Mesenchymal stem cell (in vitro differentiated cells and primary cell): ENCODE measurements around the gene RPH3AL.

Source experiments
- DNase-seq: peaks from one replicate; pipeline ENCODE4 v3.0.0-alpha.2; 2013
- H2AFZ ChIP-seq: one replicate; pipeline ENCODE4 v1.6.1; 2013; ENCODE audit warnings: low read depth, mild to moderate bottlenecking, control low read depth, inconsistent platforms, low read length, moderate library complexity
- H2AK5ac ChIP-seq: 2 replicates; pipeline ENCODE4 v1.6.1; 2013; ENCODE audit warnings: low read length, moderate library complexity, mild to moderate bottlenecking, inconsistent platforms; ENCODE audit not compliant: severe bottlenecking
- H2BK120ac ChIP-seq: one replicate; pipeline ENCODE4 v1.6.1; 2013; ENCODE audit warnings: low read depth, mild to moderate bottlenecking, inconsistent platforms, low read length, moderate library complexity
- H2BK12ac ChIP-seq, 2 experiments: one replicate each; pipeline ENCODE4 v1.6.1; 2013; ENCODE audit warnings: inconsistent platforms in 2 of 2, low read length in 2 of 2, mild to moderate bottlenecking in 2 of 2, moderate library complexity in 2 of 2, control low read depth in 1 of 2
- H2BK15ac ChIP-seq: one replicate; pipeline ENCODE4 v1.6.1; 2013; ENCODE audit warnings: mild to moderate bottlenecking, low read depth, inconsistent platforms; ENCODE audit not compliant: poor library complexity, severe bottlenecking
- H2BK5ac ChIP-seq: 2 replicates; pipeline ENCODE4 v1.6.1; 2013; ENCODE audit warnings: low read depth, mild to moderate bottlenecking, low read length, control low read depth, inconsistent platforms; ENCODE audit not compliant: poor library complexity, severe bottlenecking
- H3K14ac ChIP-seq, 2 experiments: one replicate each; pipeline ENCODE4 v1.6.1; 2013; ENCODE audit warnings: inconsistent platforms in 2 of 2, low read length in 2 of 2, control low read depth in 1 of 2, mild to moderate bottlenecking in 1 of 2, moderate library complexity in 1 of 2
- H3K18ac ChIP-seq, 2 experiments: one replicate each; pipeline ENCODE4 v1.6.1; 2013; ENCODE audit warnings: inconsistent platforms in 2 of 2, low read length in 2 of 2, control low read depth in 1 of 2, low read depth in 1 of 2, mild to moderate bottlenecking in 1 of 2
- H3K23ac ChIP-seq, 2 experiments: one replicate each; pipeline ENCODE4 v1.6.1; 2013; ENCODE audit warnings: inconsistent platforms in 2 of 2, low read length in 2 of 2, mild to moderate bottlenecking in 2 of 2, moderate library complexity in 2 of 2, control low read depth in 1 of 2
- H3K27ac ChIP-seq: 2 replicates; pipeline ENCODE4 v1.5.1; 2013; ENCODE audit warnings: mild to moderate bottlenecking, moderate library complexity, low read length, control low read depth, inconsistent platforms; ENCODE audit not compliant: poor library complexity, severe bottlenecking
- H3K27me3 ChIP-seq, 2 experiments: 2 replicates each; pipeline versions ENCODE4 v1.6.1 to v1.7.0; 2013; ENCODE audit warnings: low read length in 2 of 2, mild to moderate bottlenecking in 2 of 2, moderate library complexity in 2 of 2, control low read depth in 1 of 2, inconsistent platforms in 1 of 2; ENCODE audit not compliant: control insufficient read depth in 1 of 2, insufficient read depth in 1 of 2
- H3K36me3 ChIP-seq, 2 experiments: 2 replicates each; pipeline versions ENCODE4 v1.6.1 to v1.7.0; 2013; ENCODE audit warnings: low read length in 2 of 2, control low read depth in 1 of 2, inconsistent platforms in 1 of 2, low read depth in 1 of 2, mild to moderate bottlenecking in 1 of 2; ENCODE audit not compliant: insufficient read depth in 2 of 2, control insufficient read depth in 1 of 2
- H3K4ac ChIP-seq, 2 experiments: one replicate each; pipeline ENCODE4 v1.6.1; 2013; ENCODE audit warnings: inconsistent platforms in 2 of 2, low read length in 2 of 2, mild to moderate bottlenecking in 2 of 2, moderate library complexity in 2 of 2, control low read depth in 1 of 2, low read depth in 1 of 2
- H3K4me1 ChIP-seq: 2 replicates; pipeline ENCODE4 v1.6.1; 2013; ENCODE audit warnings: low read depth, low read length, control low read depth; ENCODE audit not compliant: control insufficient read depth, insufficient read depth
- H3K4me2 ChIP-seq: 2 replicates; pipeline ENCODE4 v1.6.1; 2013; ENCODE audit warnings: low read length, mild to moderate bottlenecking, inconsistent platforms; ENCODE audit not compliant: poor library complexity, severe bottlenecking
- H3K4me3 ChIP-seq, 2 experiments: 2 replicates each; pipeline versions ENCODE4 v1.5.1 to v1.7.0; 2013; ENCODE audit warnings: low read length in 2 of 2, mild to moderate bottlenecking in 2 of 2, control low read depth in 1 of 2, low read depth in 1 of 2; ENCODE audit not compliant: insufficient read depth in 1 of 2
- H3K79me1 ChIP-seq: replicated peaks from 2 replicates; pipeline ENCODE4 v1.6.1; 2013; ENCODE audit warnings: mild to moderate bottlenecking, control low read depth, low read length, inconsistent platforms; ENCODE audit not compliant: poor library complexity, severe bottlenecking
- H3K9ac ChIP-seq: 2 replicates; pipeline ENCODE4 v1.7.0; 2013; ENCODE audit warnings: mild to moderate bottlenecking, low read length, moderate library complexity
- H3K9me3 ChIP-seq: 2 replicates; pipeline ENCODE4 v1.7.0; 2013; ENCODE audit warnings: mild to moderate bottlenecking, low read length; ENCODE audit not compliant: control insufficient read depth
- H4K8ac ChIP-seq: one replicate; pipeline ENCODE4 v1.6.1; 2013; ENCODE audit warnings: inconsistent platforms, mild to moderate bottlenecking, low read length, moderate library complexity
- H4K91ac ChIP-seq: one replicate; pipeline ENCODE4 v1.6.1; 2013; ENCODE audit warnings: mild to moderate bottlenecking, low read length, inconsistent platforms
- WGBS: methylation state at CpG from one replicate; pipeline ENCODE4 v1.1.7; 2013; ENCODE audit warnings: mixed read lengths; 5-methylcytosine and 5-hydroxymethylcytosine counted together

The RPH3AL gene

DNA sequence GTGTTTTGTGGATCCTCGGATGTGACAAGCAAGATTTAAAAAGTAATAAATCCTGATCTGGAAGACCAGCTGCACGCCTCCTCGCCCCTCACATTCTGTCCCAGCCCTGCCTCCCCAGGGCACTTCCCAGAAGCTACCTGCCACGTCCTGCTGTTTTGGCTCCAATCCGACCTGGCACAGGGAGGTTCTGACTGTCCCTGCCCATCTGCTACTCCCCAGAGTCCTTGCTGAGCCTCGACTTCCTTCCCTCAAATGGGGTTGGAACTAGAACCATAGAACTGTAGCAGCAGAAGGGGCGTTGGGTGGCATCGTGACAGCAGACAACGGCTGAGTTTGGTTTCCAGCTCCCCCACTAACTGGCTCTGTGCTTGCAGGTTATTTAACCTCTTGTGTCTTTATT, 71.7 kb downstream of the RPH3AL start:
- no peak overlapping the region for H3K18ac ChIP-seq
- DNase-seq, result no peak
- H3K4me1 ChIP-seq, result no peaks in the 10 kb centered on the region
- no peak overlapping the region for H3K4me3 ChIP-seq
- H3K4me2 ChIP-seq, result no peak overlapping the region
- no peak overlapping the region for H4K8ac ChIP-seq
- H2BK120ac ChIP-seq, result no peak overlapping the region
- WGBS, result 84% methylated on average over 8 of the region's 9 CpGs
- no peak overlapping the region for H3K27ac ChIP-seq
- H2BK15ac ChIP-seq, result no peak overlapping the region
- peaks cover 0 to 29% of the 10 kb centered on the region in 2 experiments for H3K36me3 ChIP-seq
- no peak overlapping the region for H4K91ac ChIP-seq
- H3K4ac ChIP-seq, result no peak overlapping the region
- no peak overlapping the region for H3K23ac ChIP-seq
- no peaks in the 10 kb centered on the region for H3K79me1 ChIP-seq
- no peak overlapping the region for H2BK5ac ChIP-seq
- no peak overlapping the region for H2AFZ ChIP-seq
- no peak overlapping the region for H3K9ac ChIP-seq
- H3K14ac ChIP-seq, result no peak overlapping the region
- H2AK5ac ChIP-seq, result no peak overlapping the region
- no peak overlapping the region for H2BK12ac ChIP-seq
- H3K27me3 ChIP-seq, result peaks cover 0 to 27% of the 10 kb centered on the region in 2 experiments
- no peaks in the 10 kb centered on the region for H3K9me3 ChIP-seq

DNA sequence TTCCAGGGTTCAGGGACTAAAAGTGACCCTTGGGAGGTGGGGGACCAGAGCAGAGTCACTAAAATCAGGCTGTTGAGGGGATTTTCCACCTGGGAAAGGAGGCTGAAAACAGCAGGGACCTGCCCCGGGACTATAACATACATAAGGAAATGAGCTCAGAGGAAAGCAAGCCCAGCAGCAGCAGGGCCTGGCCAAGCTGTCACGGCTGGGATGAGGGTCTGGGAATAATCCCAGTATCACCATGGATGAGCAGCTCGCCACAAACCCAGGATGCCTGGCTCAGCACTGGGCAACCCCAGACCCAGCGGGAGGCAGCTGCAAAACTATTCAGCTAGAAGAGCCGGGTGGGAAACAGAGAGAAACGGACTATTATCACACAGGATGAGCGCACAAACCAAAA, 72.4 kb downstream of the RPH3AL start:
- Histone ChIP-seq H2AK5ac (no peak overlapping the region), H3K23ac (no peak overlapping the region), H3K4me3 (no peak overlapping the region), H3K27ac (no peak overlapping the region), H4K91ac (no peak overlapping the region), H3K4ac (no peak overlapping the region), H2BK120ac (no peak overlapping the region), H3K9me3 (no peaks in the 10 kb centered on the region), H3K9ac (no peak overlapping the region), H2BK5ac (no peak overlapping the region), H3K18ac (no peak overlapping the region), H3K79me1 (no peaks in the 10 kb centered on the region), H3K4me1 (no peaks in the 10 kb centered on the region), H2BK15ac (no peak overlapping the region), H3K36me3 (peaks cover 0 to 27% of the 10 kb centered on the region in 2 experiments), H2AFZ (no peak overlapping the region), H3K4me2 (no peak overlapping the region), H4K8ac (no peak overlapping the region), H3K14ac (no peak overlapping the region), H2BK12ac (no peak overlapping the region), H3K27me3 (peaks cover 0 to 28% of the 10 kb centered on the region in 2 experiments)
- WGBS, result 67% methylated on average over 6 of the region's 7 CpGs
- no peak for DNase-seq

DNA sequence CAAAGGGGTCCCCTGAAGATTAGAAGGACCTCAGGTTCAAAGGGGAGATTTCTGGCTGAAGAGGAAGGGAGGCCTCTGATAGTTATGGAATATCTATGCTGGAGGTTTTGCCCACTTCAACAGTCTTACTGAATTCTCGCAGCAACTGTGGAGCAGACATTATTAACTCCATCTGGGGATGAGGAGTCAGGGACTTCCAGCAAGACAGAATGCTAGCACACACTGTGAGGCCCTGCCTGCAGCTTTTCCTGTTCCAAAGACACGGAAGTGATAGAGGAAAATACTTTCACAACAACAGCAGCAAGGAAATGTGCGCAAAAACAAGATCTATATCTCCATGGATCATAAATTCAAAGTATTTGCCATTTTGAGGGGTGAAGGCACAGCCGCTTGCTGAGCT, 72.8 kb downstream of the RPH3AL start:
- Histone ChIP-seq H2BK15ac (no peak overlapping the region), H3K27ac (no peak overlapping the region), H2AFZ (no peak overlapping the region), H3K14ac (no peak overlapping the region), H3K79me1 (no peaks in the 10 kb centered on the region), H3K4me3 (no peak overlapping the region), H3K18ac (no peak overlapping the region), H3K23ac (no peak overlapping the region), H3K27me3 (peaks cover 0 to 29% of the 10 kb centered on the region in 2 experiments), H3K9ac (no peak overlapping the region), H2BK120ac (no peak overlapping the region), H4K8ac (no peak overlapping the region), H2BK5ac (no peak overlapping the region), H3K9me3 (no peaks in the 10 kb centered on the region), H2BK12ac (no peak overlapping the region), H3K4me1 (no peaks in the 10 kb centered on the region), H3K36me3 (peaks cover 0 to 26% of the 10 kb centered on the region in 2 experiments), H3K4ac (no peak overlapping the region), H3K4me2 (no peak overlapping the region), H2AK5ac (no peak overlapping the region), H4K91ac (no peak overlapping the region)
- 87% methylated on average over 4 of the region's 4 CpGs for WGBS
- no peak for DNase-seq

DNA sequence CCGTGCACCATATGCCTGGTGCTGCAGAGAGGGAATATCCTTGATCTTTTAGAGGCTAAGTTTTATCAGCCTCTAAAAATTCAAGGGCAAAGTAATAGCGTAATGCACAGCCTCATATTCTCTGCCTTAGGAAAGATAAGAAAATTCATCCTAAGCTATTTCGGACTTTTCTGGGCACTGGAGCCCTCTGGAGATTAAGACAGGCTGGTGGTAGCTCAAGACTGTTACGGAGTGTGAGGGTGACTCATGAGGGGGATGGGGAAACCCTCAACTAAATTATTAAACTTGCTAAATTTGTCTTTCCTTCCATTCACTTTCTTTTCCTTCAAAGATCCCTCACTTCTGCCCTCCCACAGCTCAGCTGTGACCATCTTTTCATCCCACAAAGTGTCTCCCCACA, 73.3 kb downstream of the RPH3AL start:
- Histone ChIP-seq H4K91ac (no peak overlapping the region), H3K14ac (no peak overlapping the region), H3K18ac (no peak overlapping the region), H2BK5ac (no peak overlapping the region), H3K36me3 (peaks cover 0 to 24% of the 10 kb centered on the region in 2 experiments), H3K4me3 (no peak overlapping the region), H3K23ac (no peak overlapping the region), H2AFZ (no peak overlapping the region), H2BK12ac (no peak overlapping the region), H3K4me1 (no peaks in the 10 kb centered on the region), H3K4me2 (no peak overlapping the region), H3K79me1 (no peaks in the 10 kb centered on the region), H3K4ac (no peak overlapping the region), H3K27ac (no peak overlapping the region), H2AK5ac (no peak overlapping the region), H2BK120ac (no peak overlapping the region), H4K8ac (no peak overlapping the region), H2BK15ac (no peak overlapping the region), H3K9me3 (no peaks in the 10 kb centered on the region), H3K27me3 (peaks cover 0 to 29% of the 10 kb centered on the region in 2 experiments), H3K9ac (no peak overlapping the region)
- 92% methylated on average over 3 of the region's 4 CpGs for WGBS
- no peak for DNase-seq
